ENCODE data around the gene GLIPR1L2.

DNA sequence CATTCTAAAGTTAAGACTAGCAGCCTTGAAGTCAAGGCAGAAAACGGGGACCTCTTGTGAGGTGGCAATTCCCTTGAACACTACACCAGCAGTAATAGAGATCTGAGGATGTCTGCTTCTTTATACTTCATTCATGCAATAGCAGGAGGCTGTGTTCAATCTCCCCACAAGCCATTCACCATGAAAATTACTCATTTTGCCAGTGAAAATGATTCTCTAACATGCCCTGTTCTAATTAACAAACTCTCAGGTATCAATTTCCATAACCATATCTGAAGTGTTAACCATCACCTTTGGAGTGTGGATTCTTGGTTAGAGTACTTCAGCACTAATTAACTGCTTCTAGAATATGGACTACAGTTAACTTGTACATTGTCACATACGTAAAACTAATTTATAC is 86.2 kb downstream of the GLIPR1L2 start:
- TF ChIP-seq POLR2AphosphoS5 (IDR thresholded peaks at IDR 0.05), result no peak
- no peak for TF ChIP-seq POLR2A (IDR thresholded peaks at IDR 0.05)
- TF ChIP-seq, protein P1, sequence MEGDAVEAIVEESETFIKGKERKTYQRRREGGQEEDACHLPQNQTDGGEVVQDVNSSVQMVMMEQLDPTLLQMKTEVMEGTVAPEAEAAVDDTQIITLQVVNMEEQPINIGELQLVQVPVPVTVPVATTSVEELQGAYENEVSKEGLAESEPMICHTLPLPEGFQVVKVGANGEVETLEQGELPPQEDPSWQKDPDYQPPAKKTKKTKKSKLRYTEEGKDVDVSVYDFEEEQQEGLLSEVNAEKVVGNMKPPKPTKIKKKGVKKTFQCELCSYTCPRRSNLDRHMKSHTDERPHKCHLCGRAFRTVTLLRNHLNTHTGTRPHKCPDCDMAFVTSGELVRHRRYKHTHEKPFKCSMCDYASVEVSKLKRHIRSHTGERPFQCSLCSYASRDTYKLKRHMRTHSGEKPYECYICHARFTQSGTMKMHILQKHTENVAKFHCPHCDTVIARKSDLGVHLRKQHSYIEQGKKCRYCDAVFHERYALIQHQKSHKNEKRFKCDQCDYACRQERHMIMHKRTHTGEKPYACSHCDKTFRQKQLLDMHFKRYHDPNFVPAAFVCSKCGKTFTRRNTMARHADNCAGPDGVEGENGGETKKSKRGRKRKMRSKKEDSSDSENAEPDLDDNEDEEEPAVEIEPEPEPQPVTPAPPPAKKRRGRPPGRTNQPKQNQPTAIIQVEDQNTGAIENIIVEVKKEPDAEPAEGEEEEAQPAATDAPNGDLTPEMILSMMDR (IDR thresholded peaks at IDR 0.05), result no peak
